Measurements from ENCODE around the gene CUL1.

The CUL1 gene

DNA sequence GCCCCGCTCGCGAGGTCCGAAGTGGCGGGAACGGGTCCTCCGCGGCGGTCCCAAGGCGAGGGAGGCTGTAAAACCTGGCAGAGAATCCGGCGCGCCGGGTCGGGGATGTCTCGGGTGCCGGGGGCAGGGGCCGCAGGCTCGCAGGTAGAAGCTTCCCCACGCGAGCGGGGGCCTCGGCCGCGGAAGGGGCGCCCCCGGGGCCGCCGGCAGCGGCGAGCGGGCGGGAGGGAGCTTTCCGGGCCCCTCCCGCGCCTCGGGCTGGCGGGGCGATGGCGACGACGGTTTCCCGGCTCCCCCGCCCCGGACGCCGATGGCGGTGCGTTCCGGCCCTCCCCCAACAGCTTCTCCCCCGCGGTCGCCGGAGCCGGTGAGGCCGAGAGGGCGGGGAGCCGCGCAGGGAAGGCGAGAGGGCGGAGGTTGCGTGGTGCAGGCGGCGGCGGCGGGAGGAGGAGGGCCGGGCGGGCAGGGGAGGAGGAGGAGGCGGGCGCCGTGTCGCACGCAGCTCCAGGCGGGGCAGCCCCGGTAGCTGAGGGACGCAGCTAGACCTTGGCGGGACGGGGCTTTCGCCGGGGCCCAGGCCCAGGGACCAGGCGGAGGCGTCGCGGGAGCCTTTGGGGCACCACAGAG, at the start of gene CUL1:
TSS of gene CUL1 (plus strand) at position 507 of the 627 bp plus-strand sequence. CDS start 31,220 bp downstream, outside the sequence.
- DNase-seq (ENCODE audit: low read depth): peak; percentile 81

- no peak for DNase-seq (ENCODE audit: low read depth)
These were observed 48.4 kb upstream of the CUL1 start for GRCh38 chr7:148650232-148650858.

DNA sequence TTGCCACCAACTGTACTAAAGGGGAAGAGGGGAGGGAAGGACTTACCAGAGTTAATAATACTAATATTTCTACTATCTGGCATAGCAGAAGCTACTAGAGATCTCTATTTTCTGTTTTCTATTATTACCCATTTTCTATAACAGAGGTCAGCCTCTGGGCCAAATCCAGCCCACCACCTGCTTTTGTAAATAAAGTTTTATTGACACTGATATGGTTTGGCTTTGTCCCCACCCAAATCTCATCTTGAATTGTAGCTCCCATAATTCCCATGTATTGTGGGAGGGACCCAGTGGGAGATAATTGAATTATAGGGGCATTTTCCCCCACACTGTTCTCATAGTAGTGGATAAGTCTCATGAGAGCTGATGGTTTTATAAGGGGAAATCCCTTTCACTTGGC, 45.9 kb upstream of the CUL1 start:
- DNase-seq (ENCODE audit: low read depth): no peak

- no peak for DNase-seq (ENCODE audit: low read depth)
These were observed 40.8 kb upstream of the CUL1 start for GRCh38 chr7:148657929-148658328.

DNA sequence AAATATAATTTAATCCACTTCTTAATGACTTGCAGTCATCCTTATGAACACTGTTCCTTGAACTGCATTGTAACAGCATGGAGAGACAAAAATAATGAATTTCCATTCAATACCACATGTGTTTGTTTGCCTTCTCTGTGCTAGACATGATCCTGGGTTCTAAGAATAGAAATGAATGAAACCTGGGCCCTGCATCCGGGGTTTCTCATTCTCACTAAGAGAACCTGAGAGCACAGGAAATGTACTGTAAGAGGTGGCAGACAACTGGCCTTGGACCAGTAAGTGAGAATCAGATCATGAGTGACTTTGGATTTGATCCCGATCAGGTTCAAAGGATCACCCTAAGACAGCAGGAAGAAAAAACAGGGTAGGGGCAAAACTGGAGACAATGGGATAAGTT, 37.2 kb upstream of the CUL1 start:
- no peak for DNase-seq (ENCODE audit: low read depth)

DNA sequence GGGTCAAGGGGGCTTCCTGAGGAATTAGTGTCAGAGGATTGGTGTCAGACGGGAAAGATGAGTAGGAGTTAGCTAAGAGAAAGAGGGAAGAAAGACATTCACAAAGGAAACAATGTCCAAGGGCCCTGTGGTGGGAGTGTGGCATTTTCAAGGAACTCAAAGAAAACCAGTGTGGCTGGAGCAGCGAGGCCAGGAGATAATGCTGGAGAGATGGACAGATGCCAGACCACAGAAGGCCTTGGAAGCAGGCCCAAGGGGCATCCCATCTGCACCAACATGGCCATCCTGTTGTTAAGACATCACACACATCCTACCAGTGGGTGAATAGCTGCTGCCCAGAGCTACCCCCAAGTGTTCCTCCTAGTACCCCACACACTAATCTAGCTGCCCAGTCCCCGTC, 36.1 kb upstream of the CUL1 start:
- no peak for DNase-seq (ENCODE audit: low read depth)

DNA sequence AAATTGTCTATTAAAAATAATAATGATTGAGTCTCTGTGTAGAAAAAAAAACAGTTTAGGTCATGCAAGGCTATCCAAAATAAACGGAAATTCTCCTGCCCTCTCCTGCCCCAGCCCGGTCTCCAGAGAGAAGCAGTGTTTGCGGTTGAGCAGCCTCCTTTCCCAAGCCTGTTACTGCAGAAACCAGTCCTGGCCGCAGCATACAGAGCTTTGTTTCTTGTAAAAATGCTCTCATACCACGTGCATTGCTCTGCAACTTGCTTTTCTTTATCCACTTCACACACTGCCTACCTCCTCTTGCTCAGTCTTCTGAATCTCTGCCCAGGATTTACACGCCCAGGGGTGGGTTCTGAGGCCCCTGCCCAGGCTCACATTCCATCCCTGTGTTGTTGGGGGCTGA, 34.4 kb upstream of the CUL1 start:
- DNase-seq (ENCODE audit: low read depth): no peak

GRCh38 chr7:148665221-148665620, 33.5 kb upstream of the CUL1 start:
- DNase-seq (ENCODE audit: low read depth): no peak

DNA sequence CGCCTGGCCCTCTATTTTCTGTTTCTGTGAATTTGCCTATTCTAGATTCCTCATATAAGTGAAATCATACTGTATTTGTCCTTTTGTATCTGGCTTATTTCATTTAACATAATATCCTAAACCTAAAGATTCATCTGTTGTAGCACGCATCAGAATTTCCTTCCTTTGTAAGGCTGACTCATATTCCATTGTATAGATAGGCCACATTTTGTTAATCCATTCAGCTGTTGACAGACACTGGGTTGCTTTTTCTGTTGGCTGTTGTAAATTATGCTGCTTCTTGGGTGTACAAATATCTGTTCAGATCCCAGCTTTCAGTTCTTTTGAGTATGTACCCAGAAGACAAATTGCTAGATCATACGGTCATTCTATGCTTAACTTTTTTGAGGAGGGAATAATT, 28.8 kb upstream of the CUL1 start:
- no peak for DNase-seq (ENCODE audit: low read depth)

- no peak for DNase-seq (ENCODE audit: low read depth)
These were observed 28.3 kb upstream of the CUL1 start for GRCh38 chr7:148670374-148670773.

- no peak for DNase-seq (ENCODE audit: low read depth)
These were observed 27.9 kb upstream of the CUL1 start for GRCh38 chr7:148670807-148671206.

DNA sequence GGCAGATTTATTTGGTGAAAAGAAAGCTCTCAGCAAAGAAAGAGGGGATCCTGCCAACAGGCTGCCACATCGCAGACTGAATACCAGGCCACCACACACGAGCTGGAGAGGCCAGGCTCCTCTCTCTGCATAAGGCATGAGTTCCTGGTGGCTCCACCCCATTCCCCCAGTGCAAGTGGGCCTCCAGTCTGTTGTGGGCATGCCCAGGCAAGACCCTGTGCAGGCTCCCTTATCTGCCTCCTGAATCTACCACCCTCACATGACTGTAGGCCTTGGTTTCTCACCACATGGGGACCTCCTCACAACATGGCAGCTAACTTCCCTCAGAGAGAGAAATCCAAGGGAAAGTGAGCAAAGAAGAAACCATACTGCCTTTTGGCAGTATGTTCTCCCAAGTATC, 26.7 kb upstream of the CUL1 start:
- no peak for DNase-seq (ENCODE audit: low read depth)

- DNase-seq (ENCODE audit: low read depth): no peak
These were observed 24.0 kb upstream of the CUL1 start for GRCh38 chr7:148674689-148675088.

- no peak for DNase-seq (ENCODE audit: low read depth)
These were observed 22.4 kb upstream of the CUL1 start for GRCh38 chr7:148676291-148676690.

DNA sequence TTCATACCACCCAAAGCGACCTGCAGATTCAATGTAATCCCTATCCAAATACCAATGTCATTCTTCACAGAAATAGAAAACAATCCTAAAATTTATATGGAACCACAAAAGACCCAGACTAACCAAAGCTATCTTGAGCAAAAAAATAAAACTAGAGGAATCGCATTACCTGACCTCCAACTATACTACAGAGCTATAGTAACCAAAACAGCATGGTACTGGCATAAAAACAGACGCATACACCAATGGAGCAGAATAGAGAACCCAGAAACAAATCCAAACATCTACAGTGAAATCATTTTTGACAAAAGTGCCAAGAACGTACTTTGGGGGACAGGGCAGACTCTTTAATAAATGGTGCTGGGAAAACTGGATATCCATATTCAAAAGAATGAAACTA, 16.9 kb upstream of the CUL1 start:
- DNase-seq (ENCODE audit: low read depth): no peak

GRCh38 chr7:148684289-148684830, 14.3 kb upstream of the CUL1 start:
- no peak for DNase-seq (ENCODE audit: low read depth)

DNA sequence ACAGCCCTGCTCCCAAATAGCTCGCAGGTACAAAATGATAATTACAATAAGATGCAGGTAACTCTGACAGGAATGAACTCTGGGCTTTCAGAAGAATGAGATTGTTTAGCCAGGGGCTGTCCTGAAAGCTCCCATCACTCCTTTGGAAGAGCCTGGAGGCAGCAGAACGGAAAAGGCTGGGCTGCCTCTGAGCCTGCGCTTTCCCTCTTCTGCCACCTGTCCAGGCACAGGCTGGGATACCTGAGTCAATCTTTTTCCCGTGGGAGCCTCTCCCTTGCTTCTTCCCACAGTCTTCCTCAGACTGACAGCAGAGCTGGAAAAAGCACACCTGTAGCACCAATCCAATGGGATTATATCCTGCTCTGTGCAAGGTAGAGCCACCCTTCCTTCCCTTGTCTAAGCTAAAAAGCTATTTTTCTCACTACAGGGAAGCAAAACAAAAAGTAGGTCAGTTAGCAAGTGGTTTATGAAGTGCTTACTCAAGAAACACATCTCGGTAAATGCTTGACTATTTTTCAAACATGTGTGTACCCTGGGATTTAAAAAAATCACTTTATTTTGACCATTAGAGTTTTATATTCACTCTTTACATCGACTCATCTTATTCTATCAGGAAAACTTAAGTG, 12.3 kb upstream of the CUL1 start:
- no peak for DNase-seq (ENCODE audit: low read depth)

DNA sequence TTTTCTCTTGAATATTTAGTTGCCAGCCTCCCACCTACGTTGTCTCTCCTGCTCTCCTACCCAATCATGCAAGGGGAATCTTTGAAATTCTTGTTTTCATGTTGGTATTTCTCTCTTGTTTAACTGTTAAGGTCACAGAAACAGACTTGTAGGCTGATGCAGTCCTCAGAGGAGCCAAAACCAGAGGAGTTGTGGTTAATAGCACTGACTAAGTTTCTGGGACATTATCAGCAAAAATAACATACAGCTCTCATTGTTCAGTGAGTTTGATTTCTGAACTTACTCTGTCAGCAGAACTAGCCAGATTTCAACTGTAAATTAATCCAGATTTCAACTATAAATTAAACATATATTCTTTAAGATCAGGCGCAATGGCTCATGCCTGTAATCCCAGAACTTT, 11.1 kb upstream of the CUL1 start:
- no peak for DNase-seq (ENCODE audit: low read depth)

- no peak for DNase-seq (ENCODE audit: low read depth)
These were observed 10.2 kb upstream of the CUL1 start for GRCh38 chr7:148688526-148688925.

- no peak for DNase-seq (ENCODE audit: low read depth)
These were observed 5.1 kb upstream of the CUL1 start for GRCh38 chr7:148693651-148694050.

DNA sequence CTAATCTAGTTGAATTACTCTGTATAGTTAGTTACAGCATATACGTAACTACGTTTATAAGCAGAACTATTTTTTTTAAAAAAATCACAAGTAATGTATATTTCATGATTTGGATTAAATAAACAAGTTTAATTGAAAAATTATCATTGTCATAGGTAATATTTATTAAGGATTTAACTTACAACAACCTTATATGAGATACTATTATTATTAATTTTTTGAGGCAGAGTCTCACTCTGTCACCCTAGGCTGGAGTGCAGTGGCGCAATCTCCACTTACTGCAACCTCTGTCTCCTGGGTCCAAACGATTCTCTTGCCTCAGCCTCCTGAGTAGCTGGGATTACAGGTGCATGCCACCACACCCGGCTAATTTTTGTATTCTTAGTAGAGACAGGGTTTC, 4.1 kb upstream of the CUL1 start:
- DNase-seq (ENCODE audit: low read depth): no peak

DNA sequence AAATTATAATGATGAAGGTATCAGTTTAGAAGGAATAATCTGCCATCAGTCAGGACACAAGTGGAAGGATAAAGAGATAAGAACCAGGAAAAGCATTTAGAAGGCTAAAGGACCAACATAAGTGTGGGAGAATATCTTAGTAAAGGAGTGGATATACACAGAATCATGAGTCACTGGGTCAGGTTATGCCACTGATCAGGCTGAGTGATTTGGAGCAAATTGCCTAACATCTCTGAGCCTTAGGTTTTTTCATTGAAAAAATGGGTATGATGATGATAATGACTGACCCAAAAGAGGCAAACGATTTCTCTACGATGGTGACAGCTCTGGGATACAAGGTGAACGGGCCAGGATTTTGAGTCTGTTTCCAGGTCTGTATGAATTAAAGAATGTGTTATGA, 2.8 kb upstream of the CUL1 start:
- DNase-seq (ENCODE audit: low read depth): no peak

DNA sequence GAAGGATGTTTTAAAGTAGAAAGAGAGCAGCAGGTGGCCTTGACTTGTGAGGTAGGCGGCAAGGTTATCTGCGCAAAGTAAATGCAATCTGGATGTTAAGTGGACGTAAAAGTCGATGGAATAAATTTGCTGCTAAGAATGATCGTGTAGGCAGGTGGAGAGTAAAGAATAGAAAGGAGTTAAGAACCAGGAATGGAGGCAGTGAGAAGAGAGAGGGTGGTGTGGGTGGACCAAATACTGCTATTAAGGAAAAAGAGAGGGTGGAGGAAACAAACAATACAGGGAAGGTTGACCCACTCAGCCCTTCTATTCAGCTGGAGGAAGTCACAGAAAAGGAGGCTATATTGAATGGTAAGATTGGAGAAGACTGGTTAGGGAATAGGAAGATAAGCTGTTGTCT, 1.9 kb upstream of the CUL1 start:
- no peak for DNase-seq (ENCODE audit: low read depth)
